Measurements from ENCODE around the gene ZBTB40.

Gene ZBTB40

DNA sequence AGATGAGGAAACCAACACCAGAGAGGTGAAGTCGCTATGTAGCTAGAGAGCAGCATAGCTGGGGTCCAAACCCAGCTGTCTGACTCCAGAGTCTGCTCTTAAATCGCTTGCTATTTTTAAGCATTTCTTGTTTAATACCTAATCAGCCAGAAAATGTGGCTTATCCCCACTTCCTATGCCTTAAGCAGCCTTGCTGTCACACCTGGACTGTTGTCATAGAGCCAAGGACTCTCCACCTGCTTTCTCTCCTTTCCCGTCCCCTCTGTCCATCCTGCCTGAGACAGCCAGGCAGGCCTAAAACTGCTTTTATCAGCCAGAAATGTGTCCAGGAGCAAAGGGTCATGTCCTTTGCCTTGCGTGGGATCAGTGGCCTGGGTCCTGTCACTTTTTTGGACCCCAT lies 83.3 kb downstream of the ZBTB40 start:
- H2AFZ ChIP-seq (ENCODE audit: low read length), result no peak overlapping the region
- H3K27ac ChIP-seq (ENCODE audit: low read depth, low read length, poor library complexity, severe bottlenecking), result no peak overlapping the region
- no peaks in the 10 kb centered on the region for H3K36me3 ChIP-seq (ENCODE audit: insufficient read depth, low read length)
- H3K4me2 ChIP-seq (ENCODE audit: low read length), result no peak overlapping the region
- no peak overlapping the region for H3K4me3 ChIP-seq (ENCODE audit: low read depth, low read length, poor library complexity, severe bottlenecking)
- H3K27me3 ChIP-seq (ENCODE audit: insufficient read depth, low read length), result no peaks in the 10 kb centered on the region
- no peak overlapping the region for H3K9ac ChIP-seq (ENCODE audit: low read length)
- H3K4me1 ChIP-seq (ENCODE audit: insufficient read depth, low read length, severe bottlenecking), result no peaks in the 10 kb centered on the region
- H3K79me2 ChIP-seq (ENCODE audit: insufficient read depth, low read length), result no peaks in the 10 kb centered on the region
- H3F3A ChIP-seq (ENCODE audit: insufficient read depth, low read length), result no peaks in the 10 kb centered on the region
- TF ChIP-seq, protein P1, sequence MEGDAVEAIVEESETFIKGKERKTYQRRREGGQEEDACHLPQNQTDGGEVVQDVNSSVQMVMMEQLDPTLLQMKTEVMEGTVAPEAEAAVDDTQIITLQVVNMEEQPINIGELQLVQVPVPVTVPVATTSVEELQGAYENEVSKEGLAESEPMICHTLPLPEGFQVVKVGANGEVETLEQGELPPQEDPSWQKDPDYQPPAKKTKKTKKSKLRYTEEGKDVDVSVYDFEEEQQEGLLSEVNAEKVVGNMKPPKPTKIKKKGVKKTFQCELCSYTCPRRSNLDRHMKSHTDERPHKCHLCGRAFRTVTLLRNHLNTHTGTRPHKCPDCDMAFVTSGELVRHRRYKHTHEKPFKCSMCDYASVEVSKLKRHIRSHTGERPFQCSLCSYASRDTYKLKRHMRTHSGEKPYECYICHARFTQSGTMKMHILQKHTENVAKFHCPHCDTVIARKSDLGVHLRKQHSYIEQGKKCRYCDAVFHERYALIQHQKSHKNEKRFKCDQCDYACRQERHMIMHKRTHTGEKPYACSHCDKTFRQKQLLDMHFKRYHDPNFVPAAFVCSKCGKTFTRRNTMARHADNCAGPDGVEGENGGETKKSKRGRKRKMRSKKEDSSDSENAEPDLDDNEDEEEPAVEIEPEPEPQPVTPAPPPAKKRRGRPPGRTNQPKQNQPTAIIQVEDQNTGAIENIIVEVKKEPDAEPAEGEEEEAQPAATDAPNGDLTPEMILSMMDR (IDR thresholded peaks at IDR 0.05; ENCODE audit: low read length), result no peak
- no peak for TF ChIP-seq EZH2 (IDR thresholded peaks at IDR 0.05; ENCODE audit: borderline replicate concordance, low read length)
- H3K9me2 ChIP-seq (ENCODE audit: low read depth, low read length), result no peaks in the 10 kb centered on the region
- H3K9me3 ChIP-seq (ENCODE audit: low read length), result no peaks in the 10 kb centered on the region
- no peaks in the 10 kb centered on the region for H4K20me1 ChIP-seq (ENCODE audit: insufficient read depth, low read length)

DNA sequence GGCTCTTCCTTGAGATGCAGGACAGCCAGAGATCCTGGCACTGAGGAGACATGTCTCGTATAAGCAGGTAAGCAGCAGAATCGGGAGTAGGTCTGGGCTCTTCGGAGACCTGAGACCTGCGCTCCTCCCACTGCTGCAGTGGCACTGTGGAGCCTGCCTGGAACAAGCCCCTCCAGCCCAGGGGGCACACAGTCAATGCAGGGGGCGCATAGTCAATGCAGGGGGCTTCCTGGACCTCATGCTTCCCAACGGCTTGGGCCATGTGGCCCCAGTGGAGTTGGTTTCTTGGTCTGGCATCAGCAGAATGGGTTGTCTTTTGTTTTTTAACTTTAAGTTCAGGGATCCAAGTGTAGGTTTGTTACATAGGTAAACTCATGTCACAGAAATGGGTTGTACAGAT lies 83.7 kb downstream of the ZBTB40 start:
- Histone ChIP-seq H3K27ac (ENCODE audit: low read depth, low read length, poor library complexity, severe bottlenecking) (no peak overlapping the region), H2AFZ (ENCODE audit: low read length) (no peak overlapping the region), H3K4me1 (ENCODE audit: insufficient read depth, low read length, severe bottlenecking) (no peaks in the 10 kb centered on the region)

DNA sequence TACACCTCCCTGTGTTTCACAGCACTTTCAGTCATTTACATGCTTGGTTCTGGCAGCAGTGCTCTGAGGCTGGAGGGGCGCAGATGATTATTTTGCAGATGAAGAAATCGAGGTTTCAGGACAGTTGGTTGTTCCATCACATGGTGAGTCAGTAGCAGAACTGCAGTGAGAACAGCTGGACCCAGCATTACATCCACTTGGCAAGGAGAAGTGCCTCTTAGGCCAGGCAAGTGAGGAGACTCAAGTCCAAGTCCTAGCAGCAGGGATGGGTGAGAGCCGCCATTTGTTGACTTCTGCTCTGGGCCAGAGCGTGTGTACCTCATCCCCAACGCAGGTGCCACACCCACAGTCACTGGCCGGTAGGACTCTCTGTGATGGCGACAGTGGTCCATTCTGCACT lies 84.9 kb downstream of the ZBTB40 start:
- no peaks in the 10 kb centered on the region for H3K79me2 ChIP-seq (ENCODE audit: insufficient read depth, low read length)
- no peak overlapping the region for H2AFZ ChIP-seq (ENCODE audit: low read length)
- H3K4me2 ChIP-seq (ENCODE audit: low read length), result no peak overlapping the region
- H3K27me3 ChIP-seq (ENCODE audit: insufficient read depth, low read length), result no peaks in the 10 kb centered on the region
- H3K27ac ChIP-seq (ENCODE audit: low read depth, low read length, poor library complexity, severe bottlenecking), result no peak overlapping the region
- H3K4me1 ChIP-seq (ENCODE audit: insufficient read depth, low read length, severe bottlenecking), result no peaks in the 10 kb centered on the region
- H3K9me2 ChIP-seq (ENCODE audit: low read depth, low read length), result no peaks in the 10 kb centered on the region
- H4K20me1 ChIP-seq (ENCODE audit: insufficient read depth, low read length), result no peaks in the 10 kb centered on the region
- H3K36me3 ChIP-seq (ENCODE audit: insufficient read depth, low read length), result no peaks in the 10 kb centered on the region
- H3K9ac ChIP-seq (ENCODE audit: low read length), result no peak overlapping the region
- no peaks in the 10 kb centered on the region for H3F3A ChIP-seq (ENCODE audit: insufficient read depth, low read length)
- no peak overlapping the region for H3K4me3 ChIP-seq (ENCODE audit: low read depth, low read length, poor library complexity, severe bottlenecking)
- no peaks in the 10 kb centered on the region for H3K9me3 ChIP-seq (ENCODE audit: low read length)
- no peak for TF ChIP-seq EZH2 (IDR thresholded peaks at IDR 0.05; ENCODE audit: borderline replicate concordance, low read length)
- TF ChIP-seq, protein P1 (IDR thresholded peaks at IDR 0.05; ENCODE audit: low read length), result no peak

More for the DNA sequence above, 83.7 kb downstream of the ZBTB40 start:
- no peaks in the 10 kb centered on the region for H4K20me1 ChIP-seq (ENCODE audit: insufficient read depth, low read length)
- H3K9me3 ChIP-seq (ENCODE audit: low read length), result no peaks in the 10 kb centered on the region
- no peak overlapping the region for H3K4me3 ChIP-seq (ENCODE audit: low read depth, low read length, poor library complexity, severe bottlenecking)
- no peaks in the 10 kb centered on the region for H3K36me3 ChIP-seq (ENCODE audit: insufficient read depth, low read length)
- H3K4me2 ChIP-seq (ENCODE audit: low read length), result no peak overlapping the region
- TF ChIP-seq, protein P1 (IDR thresholded peaks at IDR 0.05; ENCODE audit: low read length), result no peak
- no peak for TF ChIP-seq EZH2 (IDR thresholded peaks at IDR 0.05; ENCODE audit: borderline replicate concordance, low read length)
- no peak overlapping the region for H3K9ac ChIP-seq (ENCODE audit: low read length)
- no peaks in the 10 kb centered on the region for H3K27me3 ChIP-seq (ENCODE audit: insufficient read depth, low read length)
- no peaks in the 10 kb centered on the region for H3F3A ChIP-seq (ENCODE audit: insufficient read depth, low read length)
- H3K9me2 ChIP-seq (ENCODE audit: low read depth, low read length), result no peaks in the 10 kb centered on the region
- no peaks in the 10 kb centered on the region for H3K79me2 ChIP-seq (ENCODE audit: insufficient read depth, low read length)

Data from OCI-LY1 (cell line).